Stimulated activated CD4-positive, alpha-beta T cell treated with anti-CD3 and anti-CD28 coated beads, Interleukin-1b, Interleukin-23, amount 100 ng/mL, for 24 hours (primary cell): ENCODE measurements around the gene SP4.

Source experiments
- DNase-seq, 4 experiments: peaks; one replicate each; pipeline ENCODE4 v3.0.0-alpha.2; 2020; ENCODE audit warnings: low read depth in 4 of 4, low spot score in 1 of 4

SP4 gene

GRCh38 chr7:21427871-21428658, at the start of gene SP4:
Gene SP4, plus strand, starts transcription at chr7:21428083. Its CDS starts 169 bp downstream, at chr7:21428252.
- DNase-seq: peak; percentile 88 to 91 (median 90)

GRCh38 chr7:21383227-21384220, 44.4 kb upstream of the SP4 start:
- no peak for DNase-seq

GRCh38 chr7:21393937-21394336, 33.9 kb upstream of the SP4 start:
- no peak for DNase-seq

- DNase-seq: no peak
Observed at GRCh38 chr7:21401944-21402343, 25.9 kb upstream of the SP4 start.

- DNase-seq: no peak
Observed at GRCh38 chr7:21407796-21408480, 19.9 kb upstream of the SP4 start.

- DNase-seq: no peak
Observed at GRCh38 chr7:21408481-21408820, 19.4 kb upstream of the SP4 start.

GRCh38 chr7:21412410-21412851, 15.5 kb upstream of the SP4 start:
- DNase-seq: no peak

GRCh38 chr7:21412957-21413356, 14.9 kb upstream of the SP4 start:
- no peak for DNase-seq

- no peak for DNase-seq
Observed at GRCh38 chr7:21413502-21413901, 14.4 kb upstream of the SP4 start.

- no peak for DNase-seq
Observed at GRCh38 chr7:21414795-21415393, 13.0 kb upstream of the SP4 start.

GRCh38 chr7:21417647-21418046, 10.2 kb upstream of the SP4 start:
- no peak for DNase-seq

- no peak for DNase-seq
Observed at GRCh38 chr7:21422751-21423150, 5.1 kb upstream of the SP4 start.

- DNase-seq: no peak
Observed at GRCh38 chr7:21425290-21425689, 2.6 kb upstream of the SP4 start.

- no peak for DNase-seq
Observed at GRCh38 chr7:21426286-21427181, 1.3 kb upstream of the SP4 start.

GRCh38 chr7:21427182-21427870, 557 bp upstream of the SP4 start:
- DNase-seq: peak; percentile 96 to 99 (median 98)

GRCh38 chr7:21428659-21428941, 717 bp downstream of the SP4 start:
- no peak for DNase-seq

GRCh38 chr7:21429021-21429420, 1.1 kb downstream of the SP4 start:
- DNase-seq: no peak

- DNase-seq: no peak
Observed at GRCh38 chr7:21429786-21430574, 2.1 kb downstream of the SP4 start.

- no peak for DNase-seq
Observed at GRCh38 chr7:21430575-21430954, 2.7 kb downstream of the SP4 start.
